ENCODE measurements around the gene UBE2H.

Gene UBE2H

GRCh38 chr7:129785685-129786514 lies 166.9 kb downstream of the UBE2H start:
- H3K4me3 ChIP-seq (ENCODE audit: low read length), result no peak overlapping the region; the same call in 1 of the 2 replicates

DNA sequence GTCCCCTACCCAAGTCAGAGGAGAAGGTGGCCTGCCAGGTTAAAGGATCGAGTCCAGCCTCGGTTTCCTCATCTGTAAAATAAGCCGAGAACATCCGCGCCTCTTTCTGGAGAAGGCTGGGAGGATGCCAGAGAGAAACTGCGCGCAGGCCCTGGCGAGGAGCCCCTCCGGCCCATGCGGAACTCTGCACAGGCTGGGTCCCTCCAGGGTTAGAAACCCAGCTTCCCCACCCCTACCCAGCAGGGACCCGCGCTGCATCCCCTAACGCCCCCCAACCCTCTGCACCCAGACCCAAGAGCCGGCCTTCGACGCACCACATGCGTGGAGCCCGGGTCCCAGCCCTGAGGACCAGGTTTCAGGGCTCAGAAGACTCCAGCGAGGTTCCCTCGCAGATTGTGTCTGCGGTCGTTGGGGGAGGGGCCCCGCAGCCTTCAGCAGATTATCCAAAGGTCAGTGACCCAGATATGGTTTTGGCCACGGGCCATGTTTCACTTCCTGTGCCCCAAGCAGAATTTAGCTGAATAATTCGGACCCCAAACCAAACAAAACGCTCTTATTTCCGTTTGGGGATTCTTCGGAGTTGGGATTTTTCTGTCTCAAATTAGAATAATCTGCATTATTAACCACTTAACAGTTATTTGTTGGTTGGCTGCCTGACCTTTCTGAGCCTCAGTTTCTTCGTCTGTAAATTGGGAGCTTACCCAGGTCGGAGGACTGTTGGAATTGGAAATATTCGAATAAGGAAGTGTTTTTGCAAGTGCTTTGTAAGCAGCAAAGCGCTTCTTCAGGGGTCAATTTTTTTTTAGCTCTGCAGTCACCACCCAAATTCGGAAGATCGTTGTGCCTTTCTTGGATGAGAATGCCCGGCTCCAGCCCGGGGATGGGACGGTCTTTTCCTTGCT lies 167.7 kb downstream of the UBE2H start:
- H3K4me3 ChIP-seq (ENCODE audit: low read length), result no peak overlapping the region; the same call in 1 of the 2 replicates
- no peak for TF ChIP-seq ZNF274 (IDR thresholded peaks at IDR 0.05; ENCODE audit: low read depth, low read length)

More at GRCh38 chr7:129785685-129786514, 166.9 kb downstream of the UBE2H start:
- no peak for TF ChIP-seq ZNF274 (IDR thresholded peaks at IDR 0.05; ENCODE audit: low read depth, low read length)

- H3K4me3 ChIP-seq (ENCODE audit: low read length), result no peak overlapping the region; the same call in 1 of the 2 replicates
- TF ChIP-seq ZNF274 (IDR thresholded peaks at IDR 0.05; ENCODE audit: low read depth, low read length), result no peak
These were observed 168.3 kb downstream of the UBE2H start for GRCh38 chr7:129784437-129784782.

GRCh38 chr7:129783584-129783919 lies 169.2 kb downstream of the UBE2H start:
- no peak overlapping the region for H3K4me3 ChIP-seq (ENCODE audit: low read length)
- no peak for TF ChIP-seq ZNF274 (IDR thresholded peaks at IDR 0.05; ENCODE audit: low read depth, low read length)

DNA sequence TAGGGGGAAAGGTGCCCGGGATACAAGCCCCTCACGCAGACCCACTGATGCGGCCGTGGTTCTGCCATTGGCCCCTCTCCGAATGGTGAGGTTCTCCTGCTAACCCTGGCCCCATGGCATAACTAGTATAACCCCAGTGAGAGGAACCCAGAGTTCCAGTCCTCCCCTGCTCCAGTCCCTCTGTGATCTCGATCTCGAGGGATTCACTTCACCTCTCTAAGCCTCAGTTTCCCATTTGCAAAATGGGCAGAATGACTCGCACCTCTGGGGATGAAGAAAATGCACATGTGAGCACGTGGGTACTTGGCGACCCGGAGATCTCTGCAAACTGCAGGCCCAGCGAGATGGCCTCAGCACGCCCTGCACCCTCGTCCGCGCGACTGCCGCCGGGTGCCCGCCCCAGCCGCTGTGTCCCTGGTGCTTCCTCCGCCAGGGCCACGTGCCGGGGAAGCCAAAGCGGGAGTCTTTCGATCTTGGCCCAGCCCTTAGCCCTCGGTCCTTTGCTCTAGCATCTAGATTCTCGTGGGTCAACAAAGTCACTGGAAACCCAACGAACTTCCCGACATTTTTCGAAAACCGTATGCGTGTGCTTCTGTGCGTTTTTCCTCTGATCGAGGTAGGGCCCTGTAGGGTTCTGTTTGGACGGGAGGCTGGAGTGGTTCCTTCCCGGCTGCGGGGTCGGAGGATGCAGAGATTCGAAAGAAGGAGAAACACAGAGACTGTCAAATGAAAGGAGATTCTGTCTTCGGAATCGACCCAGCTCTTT lies 169.8 kb downstream of the UBE2H start:
- TF ChIP-seq ZNF274 (IDR thresholded peaks at IDR 0.05; ENCODE audit: low read depth, low read length), result no peak
- no peak overlapping the region for H3K4me3 ChIP-seq (ENCODE audit: low read length)

- H3K4me3 ChIP-seq (ENCODE audit: low read length), result no peak overlapping the region
- no peak for TF ChIP-seq ZNF274 (IDR thresholded peaks at IDR 0.05; ENCODE audit: low read depth, low read length)
These were observed 170.6 kb downstream of the UBE2H start for GRCh38 chr7:129781928-129782817.

DNA sequence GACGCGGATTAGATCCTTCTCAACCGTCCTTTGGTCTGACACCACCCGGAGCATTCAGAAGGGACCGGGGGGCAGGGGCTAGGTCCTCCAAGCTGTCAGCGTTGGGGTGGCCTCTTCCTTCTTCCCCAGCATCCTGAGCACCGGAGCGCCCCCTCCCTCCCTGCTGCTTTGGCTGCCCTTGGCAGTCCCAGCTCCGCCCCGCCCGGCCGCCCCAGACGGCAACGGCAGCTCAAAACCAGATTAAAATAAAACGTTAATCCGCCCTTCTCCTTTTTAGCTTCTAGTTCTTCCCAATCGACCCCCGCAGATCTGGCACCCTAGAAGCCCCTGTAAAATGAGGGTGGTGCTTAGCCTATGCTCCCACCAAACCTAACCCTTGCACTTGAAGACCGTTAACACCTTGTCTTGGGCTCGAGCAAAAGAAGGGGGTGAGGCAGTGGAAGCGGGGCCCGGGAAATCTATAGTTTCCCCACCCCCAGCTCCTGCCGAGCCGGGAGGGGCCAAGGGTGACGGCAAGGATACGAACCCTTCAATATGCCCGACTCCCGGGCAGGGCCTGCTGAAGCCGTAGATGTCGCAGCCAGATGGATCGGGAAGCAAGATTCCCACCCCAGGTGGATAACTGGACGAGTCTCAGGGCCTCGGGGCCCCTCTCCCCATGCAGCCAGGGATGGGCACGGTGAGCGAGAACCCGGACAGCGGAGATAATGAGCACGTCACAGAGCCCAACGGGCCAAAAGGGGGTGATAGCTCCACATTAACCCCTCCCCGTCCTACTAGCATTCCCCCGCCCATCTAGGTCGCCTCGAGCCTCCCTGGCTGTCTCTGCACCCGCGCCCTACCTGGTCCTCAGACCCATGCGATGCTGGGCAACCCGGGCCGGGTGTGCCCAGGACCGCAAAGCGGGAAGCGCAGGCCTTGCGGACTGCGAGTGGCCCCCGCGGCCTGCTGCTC lies 171.5 kb downstream of the UBE2H start:
- no peak for TF ChIP-seq ZNF274 (IDR thresholded peaks at IDR 0.05; ENCODE audit: low read depth, low read length)
- no peak overlapping the region for H3K4me3 ChIP-seq (ENCODE audit: low read length)

Data from GM08714 (cell line).